ENCODE results near the gene AP5B1.

Gene AP5B1

DNA sequence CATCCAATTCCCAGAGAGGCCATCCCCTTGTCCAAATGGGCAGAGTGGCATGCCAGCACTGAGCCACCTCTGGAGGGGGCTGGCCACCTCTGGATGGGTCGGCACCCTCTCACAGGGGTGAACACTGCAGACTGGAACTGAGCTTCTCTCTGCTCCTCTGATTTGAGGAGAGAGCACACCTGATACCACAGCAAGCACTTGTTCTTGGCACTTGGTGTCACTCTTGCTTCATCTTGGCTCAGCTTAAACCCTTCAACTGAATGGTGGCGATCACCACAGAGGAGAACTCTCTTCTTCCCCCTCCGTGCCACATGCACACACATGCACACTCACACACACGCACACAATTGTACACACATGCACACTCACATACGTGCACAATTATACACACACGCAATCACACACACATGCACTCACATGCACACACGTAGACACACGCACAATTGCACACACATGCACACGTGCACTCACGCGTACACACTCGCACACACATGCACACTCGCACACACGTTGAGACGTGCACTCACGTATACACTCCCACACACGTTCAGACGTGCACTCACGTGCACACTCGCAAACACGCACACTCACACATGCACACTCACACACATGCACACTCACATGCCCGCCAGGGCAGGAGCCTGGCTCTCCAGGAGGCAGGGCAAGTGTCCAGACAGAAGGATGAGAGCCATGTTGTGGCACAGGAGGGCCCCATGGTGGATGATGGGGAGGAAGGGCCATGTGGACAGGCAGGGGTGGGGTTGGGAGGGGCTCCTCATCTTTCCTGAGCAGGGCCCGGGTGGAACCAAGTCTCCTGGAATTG, 29.5 kb upstream of the AP5B1 start:
- in situ Hi-C loops (cut with MboI; ENCODE audit: low sequenced_read_pairs, unreplicated experiment): no loop called here
- TF ChIP-seq, protein P1, sequence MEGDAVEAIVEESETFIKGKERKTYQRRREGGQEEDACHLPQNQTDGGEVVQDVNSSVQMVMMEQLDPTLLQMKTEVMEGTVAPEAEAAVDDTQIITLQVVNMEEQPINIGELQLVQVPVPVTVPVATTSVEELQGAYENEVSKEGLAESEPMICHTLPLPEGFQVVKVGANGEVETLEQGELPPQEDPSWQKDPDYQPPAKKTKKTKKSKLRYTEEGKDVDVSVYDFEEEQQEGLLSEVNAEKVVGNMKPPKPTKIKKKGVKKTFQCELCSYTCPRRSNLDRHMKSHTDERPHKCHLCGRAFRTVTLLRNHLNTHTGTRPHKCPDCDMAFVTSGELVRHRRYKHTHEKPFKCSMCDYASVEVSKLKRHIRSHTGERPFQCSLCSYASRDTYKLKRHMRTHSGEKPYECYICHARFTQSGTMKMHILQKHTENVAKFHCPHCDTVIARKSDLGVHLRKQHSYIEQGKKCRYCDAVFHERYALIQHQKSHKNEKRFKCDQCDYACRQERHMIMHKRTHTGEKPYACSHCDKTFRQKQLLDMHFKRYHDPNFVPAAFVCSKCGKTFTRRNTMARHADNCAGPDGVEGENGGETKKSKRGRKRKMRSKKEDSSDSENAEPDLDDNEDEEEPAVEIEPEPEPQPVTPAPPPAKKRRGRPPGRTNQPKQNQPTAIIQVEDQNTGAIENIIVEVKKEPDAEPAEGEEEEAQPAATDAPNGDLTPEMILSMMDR (IDR thresholded peaks at IDR 0.05; ENCODE audit: borderline replicate concordance, control extremely low read depth, extremely low read depth, insufficient read depth, missing control alignments): no peak
- DNase-seq (ENCODE audit: low spot score): peak; percentile 43

DNA sequence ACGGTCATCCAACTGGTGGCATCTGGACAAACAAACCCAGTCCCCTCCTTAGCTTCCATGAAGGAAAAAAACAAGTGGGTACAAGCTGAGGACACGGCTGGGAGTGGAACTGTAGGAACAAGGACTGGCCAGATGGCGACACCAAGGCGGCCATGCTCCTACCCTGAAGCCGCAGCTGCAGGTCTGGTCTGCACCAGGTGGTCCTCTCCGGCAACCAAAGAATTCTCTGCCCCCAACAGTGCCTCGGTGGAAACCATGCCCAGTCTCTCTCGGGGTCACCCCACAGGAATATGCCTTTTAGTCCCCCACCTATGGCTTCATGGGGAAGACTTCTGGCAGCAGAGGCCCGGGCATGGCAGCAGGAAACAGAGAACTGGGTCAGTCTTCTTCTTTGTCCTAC, 28.7 kb upstream of the AP5B1 start:
- TF ChIP-seq, protein P1 (IDR thresholded peaks at IDR 0.05; ENCODE audit: borderline replicate concordance, control extremely low read depth, extremely low read depth, insufficient read depth, missing control alignments): no peak
- in situ Hi-C loops (cut with MboI; ENCODE audit: low sequenced_read_pairs, unreplicated experiment): no loop called here
- DNase-seq (ENCODE audit: low spot score): no peak

DNA sequence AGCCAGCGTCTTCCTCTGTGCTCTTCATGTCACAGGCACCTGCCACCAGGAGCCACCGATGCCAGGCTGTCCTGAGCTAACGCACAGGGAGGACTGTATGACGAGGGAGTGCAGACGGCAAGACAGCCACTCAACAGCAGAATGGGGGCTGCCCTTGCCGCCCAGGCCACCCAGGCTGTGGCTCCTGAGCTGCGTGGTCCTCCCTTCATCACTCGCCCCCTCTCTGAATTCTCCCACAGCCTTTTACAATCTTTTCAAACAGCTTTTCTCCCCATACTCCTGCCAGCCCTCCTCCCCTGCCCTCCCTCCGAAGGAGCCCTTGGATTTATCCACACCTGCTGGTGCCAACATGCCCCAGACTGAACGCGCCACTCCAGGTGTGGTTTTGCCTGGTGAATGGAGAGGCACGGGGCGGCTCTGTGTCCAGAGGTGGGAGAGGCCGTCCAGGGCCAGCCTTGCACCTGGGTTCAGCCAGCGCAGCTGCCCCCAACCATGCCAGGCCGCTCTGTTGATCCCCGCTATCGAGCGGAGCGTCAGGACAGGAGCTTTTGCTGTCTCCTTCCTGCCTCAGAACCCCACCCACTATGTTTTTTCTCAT, 28.1 kb upstream of the AP5B1 start:
- no peak for DNase-seq (ENCODE audit: low spot score)
- in situ Hi-C loops (cut with MboI; ENCODE audit: low sequenced_read_pairs, unreplicated experiment): no loop called here
- TF ChIP-seq, protein P1 (IDR thresholded peaks at IDR 0.05; ENCODE audit: borderline replicate concordance, control extremely low read depth, extremely low read depth, insufficient read depth, missing control alignments): no peak

DNA sequence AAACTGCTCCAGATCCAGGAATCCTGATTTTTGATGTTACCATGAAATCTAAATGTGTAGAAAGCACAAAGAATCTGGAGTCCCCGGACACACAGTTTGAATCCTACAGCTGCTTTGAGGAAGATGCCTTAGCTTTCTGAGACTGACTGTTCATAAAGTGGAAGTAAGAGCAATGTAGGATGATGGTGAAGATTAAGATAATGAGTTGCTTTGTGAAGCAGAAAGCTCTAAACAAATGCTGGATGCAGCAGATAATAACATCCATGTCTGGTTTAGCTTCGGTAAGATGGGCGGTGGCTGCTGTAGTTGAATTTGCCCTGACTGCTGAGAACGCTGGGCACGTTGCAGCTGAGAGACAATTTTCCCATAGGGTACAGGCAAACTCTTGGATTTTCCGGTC, 26.2 kb upstream of the AP5B1 start:
- TF ChIP-seq, protein P1 (IDR thresholded peaks at IDR 0.05; ENCODE audit: borderline replicate concordance, control extremely low read depth, extremely low read depth, insufficient read depth, missing control alignments): no peak
- DNase-seq (ENCODE audit: low spot score): no peak
- in situ Hi-C loops (cut with MboI; ENCODE audit: low sequenced_read_pairs, unreplicated experiment): no loop called here

DNA sequence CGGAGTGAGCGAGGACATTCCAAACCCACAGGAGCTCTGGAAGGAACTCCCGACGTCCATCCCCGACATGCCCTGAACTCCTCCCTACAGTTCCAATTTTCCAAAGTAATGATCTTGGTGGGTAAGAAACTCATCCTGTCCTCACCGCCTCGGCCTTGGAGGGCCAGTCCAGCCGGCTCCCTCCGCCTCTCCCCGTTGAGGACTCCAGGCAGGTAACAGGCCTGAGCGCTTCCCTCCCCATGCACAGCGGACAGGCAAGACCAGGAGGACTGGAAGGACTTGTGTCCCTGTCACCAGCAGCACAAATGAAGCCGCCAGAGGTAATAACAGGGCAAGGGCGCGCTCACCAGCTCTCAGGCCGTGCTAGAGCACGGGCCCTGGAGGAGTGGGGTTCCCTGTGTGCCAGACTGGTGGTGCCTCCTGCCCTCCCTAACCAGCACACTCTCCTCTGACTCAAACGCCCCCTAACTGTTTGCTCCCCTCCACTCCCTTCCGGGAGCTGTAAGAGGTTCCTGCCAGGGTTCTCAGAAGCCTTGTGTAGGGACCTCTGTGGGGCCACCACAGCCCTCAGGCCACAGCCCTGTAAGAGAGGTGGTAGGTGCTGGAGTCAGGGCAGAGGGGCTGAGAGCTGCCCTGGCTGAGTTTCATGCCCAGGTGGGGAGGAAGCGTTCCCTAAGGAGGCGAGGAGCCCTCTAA, 23.2 kb upstream of the AP5B1 start:
- TF ChIP-seq, protein P1 (IDR thresholded peaks at IDR 0.05; ENCODE audit: borderline replicate concordance, control extremely low read depth, extremely low read depth, insufficient read depth, missing control alignments): no peak
- in situ Hi-C loops (cut with MboI; ENCODE audit: low sequenced_read_pairs, unreplicated experiment): no loop called here
- DNase-seq (ENCODE audit: low spot score): no peak

DNA sequence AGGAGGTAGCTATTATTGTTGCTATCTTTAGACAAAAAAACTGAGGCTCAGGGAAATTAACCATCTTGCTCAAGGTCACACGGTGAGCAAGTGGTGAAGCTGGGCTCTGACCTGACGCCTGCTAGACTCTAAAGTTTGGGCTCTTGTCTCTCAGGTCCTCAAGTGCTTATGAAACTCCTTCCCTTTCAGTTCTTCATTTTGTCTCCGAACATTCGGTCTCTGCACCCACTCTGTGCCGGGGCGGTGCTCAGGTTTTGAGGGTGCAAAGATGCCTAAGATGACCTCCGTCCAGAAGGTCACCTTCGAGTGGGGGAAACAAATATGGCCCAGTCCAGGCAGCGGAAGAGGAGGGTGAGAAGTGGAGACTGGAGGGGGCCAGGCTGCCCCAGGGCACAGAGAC, 22.1 kb upstream of the AP5B1 start:
- peak; percentile 84 for DNase-seq (ENCODE audit: low spot score)
- in situ Hi-C loops (cut with MboI; ENCODE audit: low sequenced_read_pairs, unreplicated experiment): no loop called here
- TF ChIP-seq, protein P1 (IDR thresholded peaks at IDR 0.05; ENCODE audit: borderline replicate concordance, control extremely low read depth, extremely low read depth, insufficient read depth, missing control alignments): no peak
